ENCODE data around the gene MXRA5. TPM values are rescaled to one million over a fixed set of nuclear protein-coding genes. Genes with fewer than 3 reads are reported as not detected.

Gene MXRA5
- total RNA-seq, 3 donors from 2014 or later (not counting 1 experiment from before 2014, with no cell fraction given) = not detected

DNA sequence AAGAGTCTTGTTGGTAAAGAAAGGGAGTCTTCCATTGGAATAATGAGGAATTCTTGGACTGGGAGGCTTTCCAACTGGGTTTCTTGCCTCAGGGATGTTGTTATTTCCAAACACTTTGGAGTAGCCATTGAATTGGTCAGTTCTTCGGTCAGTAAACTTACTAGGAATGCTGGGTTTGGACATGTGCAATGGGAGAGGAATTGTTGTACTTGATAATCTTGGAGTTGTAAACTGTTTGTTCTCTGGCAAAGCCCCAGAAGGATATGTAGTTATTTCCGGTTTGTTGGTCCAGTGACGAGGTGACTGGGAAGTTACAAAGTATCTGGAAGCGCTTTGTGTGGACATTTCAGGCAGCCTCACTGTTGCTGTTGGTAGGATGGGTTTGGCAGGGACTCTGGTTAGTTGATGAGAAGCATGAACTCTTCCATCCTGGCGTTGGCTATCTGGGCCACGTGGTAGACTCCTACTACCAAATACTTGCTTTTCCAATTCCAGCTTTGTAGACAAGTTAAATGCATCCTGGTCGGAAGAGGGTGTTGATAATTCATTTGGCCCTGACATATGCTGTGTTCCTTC, 25.9 kb downstream of the MXRA5 start:
- no peaks in the 10 kb centered on the region for H3K9me3 Mint-ChIP-seq
- H3K36me3 ChIP-seq (ENCODE audit: control insufficient read depth, insufficient read depth, low read length) = no peaks in the 10 kb centered on the region
- no peaks in the 10 kb centered on the region for H3K4me1 Mint-ChIP-seq
- no peaks in the 10 kb centered on the region for H3K36me3 Mint-ChIP-seq
- ATAC-seq (no peak), DNase-seq (no peak)
- H3K27me3 ChIP-seq (ENCODE audit: control insufficient read depth, insufficient read depth, low read length) = no peaks in the 10 kb centered on the region
- no peaks in the 10 kb centered on the region for H3K9me3 ChIP-seq (ENCODE audit: control insufficient read depth, insufficient read depth, low read length)
- no peak overlapping the region for H3K4me3 Mint-ChIP-seq
- intact Hi-C loops (cut with micrococcal nuclease) = no loop called here
- H3K27ac ChIP-seq (ENCODE audit: low read length) = no peak overlapping the region
- no peak overlapping the region for H3K4me3 ChIP-seq (ENCODE audit: low read length)
- H3K4me1 ChIP-seq (ENCODE audit: control insufficient read depth, insufficient read depth, low read length) = no peaks in the 10 kb centered on the region
- TF ChIP-seq, protein P1, sequence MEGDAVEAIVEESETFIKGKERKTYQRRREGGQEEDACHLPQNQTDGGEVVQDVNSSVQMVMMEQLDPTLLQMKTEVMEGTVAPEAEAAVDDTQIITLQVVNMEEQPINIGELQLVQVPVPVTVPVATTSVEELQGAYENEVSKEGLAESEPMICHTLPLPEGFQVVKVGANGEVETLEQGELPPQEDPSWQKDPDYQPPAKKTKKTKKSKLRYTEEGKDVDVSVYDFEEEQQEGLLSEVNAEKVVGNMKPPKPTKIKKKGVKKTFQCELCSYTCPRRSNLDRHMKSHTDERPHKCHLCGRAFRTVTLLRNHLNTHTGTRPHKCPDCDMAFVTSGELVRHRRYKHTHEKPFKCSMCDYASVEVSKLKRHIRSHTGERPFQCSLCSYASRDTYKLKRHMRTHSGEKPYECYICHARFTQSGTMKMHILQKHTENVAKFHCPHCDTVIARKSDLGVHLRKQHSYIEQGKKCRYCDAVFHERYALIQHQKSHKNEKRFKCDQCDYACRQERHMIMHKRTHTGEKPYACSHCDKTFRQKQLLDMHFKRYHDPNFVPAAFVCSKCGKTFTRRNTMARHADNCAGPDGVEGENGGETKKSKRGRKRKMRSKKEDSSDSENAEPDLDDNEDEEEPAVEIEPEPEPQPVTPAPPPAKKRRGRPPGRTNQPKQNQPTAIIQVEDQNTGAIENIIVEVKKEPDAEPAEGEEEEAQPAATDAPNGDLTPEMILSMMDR (IDR thresholded peaks at IDR 0.05) = no peak
- no peaks in the 10 kb centered on the region for H3K27me3 Mint-ChIP-seq (ENCODE audit: low read depth in 2 of 2)
- 86% methylated on average over 5 of the region's 7 CpGs for WGBS (ENCODE audit: insufficient coverage)
- no peak overlapping the region for H3K27ac Mint-ChIP-seq

DNA sequence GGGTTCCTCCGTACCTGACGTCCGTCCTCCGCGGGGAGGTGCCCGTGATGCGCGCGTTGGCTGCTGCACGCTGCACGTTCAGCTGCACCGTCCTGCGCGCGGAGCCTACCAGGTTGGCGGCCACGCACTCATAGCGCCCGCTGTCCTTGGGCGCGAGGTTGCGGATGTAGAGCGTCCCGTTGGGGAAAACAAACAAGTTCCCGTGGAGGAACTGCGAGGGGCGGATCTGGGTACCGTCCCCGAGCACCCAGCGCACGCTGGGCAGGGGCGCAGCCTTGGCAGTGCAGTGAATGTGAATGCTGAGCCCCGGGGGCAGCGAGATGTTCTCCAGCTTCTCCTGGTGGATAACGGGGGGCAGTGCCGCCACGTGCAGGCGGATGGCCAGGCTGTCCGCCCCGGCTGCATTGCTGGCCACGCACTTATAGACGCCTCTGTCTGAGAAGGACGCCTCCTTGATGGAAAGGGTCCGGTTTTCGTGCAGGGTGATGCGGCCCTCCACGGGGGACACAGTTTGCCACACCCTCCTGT, 29.2 kb downstream of the MXRA5 start:
- intact Hi-C loops (cut with micrococcal nuclease) = no loop called here
- H3K27ac Mint-ChIP-seq = no peak overlapping the region
- H3K27me3 ChIP-seq (ENCODE audit: control insufficient read depth, insufficient read depth, low read length) = no peaks in the 10 kb centered on the region

DNA sequence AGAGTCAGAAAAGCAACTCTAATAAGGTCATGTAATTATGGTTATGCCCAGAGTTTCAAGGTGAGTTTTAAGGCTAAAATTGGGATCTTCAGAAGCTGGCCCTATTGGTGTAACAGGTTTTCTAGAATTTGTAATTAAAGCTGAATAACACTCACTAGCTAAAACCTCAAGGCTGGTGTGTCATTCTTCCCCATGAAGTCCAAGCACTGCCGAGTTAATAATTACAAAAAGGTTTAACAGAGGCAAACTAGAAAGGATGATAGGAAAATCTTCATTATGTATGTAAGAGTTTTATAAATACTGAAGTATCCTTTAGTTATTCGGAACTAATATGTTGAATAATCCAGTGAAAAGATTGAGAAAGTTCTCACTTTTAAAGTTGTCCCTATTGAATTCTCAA, 34.3 kb downstream of the MXRA5 start:
- no peak overlapping the region for H3K4me3 Mint-ChIP-seq
- no peak for ATAC-seq

More for the DNA sequence above, 29.2 kb downstream of the MXRA5 start:
- Histone ChIP-seq H3K4me1 (ENCODE audit: control insufficient read depth, insufficient read depth, low read length) (no peaks in the 10 kb centered on the region), H3K36me3 (ENCODE audit: control insufficient read depth, insufficient read depth, low read length) (no peaks in the 10 kb centered on the region), H3K4me3 (ENCODE audit: low read length) (no peak overlapping the region), H3K9me3 (ENCODE audit: control insufficient read depth, insufficient read depth, low read length) (no peaks in the 10 kb centered on the region), H3K27ac (ENCODE audit: low read length) (no peak overlapping the region)
- DNase-seq (no peak), ATAC-seq (no peak)
- peaks cover 0 to 5% of the 10 kb centered on the region in 2 donors for H3K9me3 Mint-ChIP-seq
- H3K36me3 Mint-ChIP-seq = no peaks in the 10 kb centered on the region
- H3K4me1 Mint-ChIP-seq = no peaks in the 10 kb centered on the region
- TF ChIP-seq, protein P1 (IDR thresholded peaks at IDR 0.05) = no peak
- no peak overlapping the region for H3K4me3 Mint-ChIP-seq
- H3K27me3 Mint-ChIP-seq (ENCODE audit: low read depth in 2 of 2) = peaks cover 0 to 3% of the 10 kb centered on the region in 2 donors
- WGBS (ENCODE audit: insufficient coverage) = 80% methylated on average over 47 of the region's 47 CpGs

More for the DNA sequence above, 34.3 kb downstream of the MXRA5 start:
- 71% methylated on average over 1 of the region's 2 CpGs for WGBS (ENCODE audit: insufficient coverage)
- Mint-ChIP-seq H3K9me3 (peaks cover 0 to 6% of the 10 kb centered on the region in 2 donors), H3K27ac (no peak overlapping the region), H3K27me3 (ENCODE audit: low read depth in 2 of 2) (peaks cover 0 to 3% of the 10 kb centered on the region in 2 donors), H3K4me1 (no peaks in the 10 kb centered on the region), H3K36me3 (no peaks in the 10 kb centered on the region)
- H3K27ac ChIP-seq (ENCODE audit: low read length) = no peak overlapping the region
- H3K4me3 ChIP-seq (ENCODE audit: low read length) = no peak overlapping the region
- no peaks in the 10 kb centered on the region for H3K4me1 ChIP-seq (ENCODE audit: control insufficient read depth, insufficient read depth, low read length)
- no peaks in the 10 kb centered on the region for H3K27me3 ChIP-seq (ENCODE audit: control insufficient read depth, insufficient read depth, low read length)
- no peaks in the 10 kb centered on the region for H3K36me3 ChIP-seq (ENCODE audit: control insufficient read depth, insufficient read depth, low read length)
- TF ChIP-seq, protein P1 (IDR thresholded peaks at IDR 0.05) = no peak
- intact Hi-C loops (cut with micrococcal nuclease) = no loop called here
- no peak for DNase-seq
- no peaks in the 10 kb centered on the region for H3K9me3 ChIP-seq (ENCODE audit: control insufficient read depth, insufficient read depth, low read length)
